Measurements from ENCODE around the gene NEDD4L. TPM values are rescaled to one million over a fixed set of nuclear protein-coding genes. Genes with fewer than 3 reads are reported as not detected.

NEDD4L gene
- total and polyA plus RNA-seq, 10 of the 15 experiments (the other 5 are each of a cell fraction or from before 2014, with no cell fraction given), result 7.4 to 24.0 (median 17.7) TPM

GRCh38 chr18:58067601-58068000, 23.6 kb downstream of the NEDD4L start:
- FAIRE-seq, result no peak
- CTCF ChIA-PET, result interaction anchor here (0.8 to 2.9 kb wide), 10 partner anchors 12 to 426 kb away, joined by 3 to 10 read pairs (median 4); partner anchors contain the start of gene NEDD4L
- Histone ChIP-seq H2AFZ (ENCODE audit: control insufficient read depth, low read depth, low read length) (no peak overlapping the region), H4K20me1 (ENCODE audit: control insufficient read depth, insufficient read depth) (no peaks in the 10 kb centered on the region), H3K36me3 (ENCODE audit: control insufficient read depth in 2 of 2, insufficient read depth in 2 of 2, low read length in 1 of 2) (no peaks in the 10 kb centered on the region), H3K9me3 (replicated peaks; ENCODE audit: control insufficient read depth, insufficient read depth, low read length) (no peaks in the 10 kb centered on the region), H3K27me3 (replicated peaks in 1 of 2; ENCODE audit: control insufficient read depth in 2 of 2, insufficient read depth in 2 of 2, low read length in 1 of 2) (no peaks in the 10 kb centered on the region), H3K27ac (ENCODE audit: control insufficient read depth, insufficient read depth) (no peak overlapping the region), H3K79me2 (ENCODE audit: control insufficient read depth, insufficient read depth, low read length) (no peaks in the 10 kb centered on the region), H3K4me1 (ENCODE audit: control insufficient read depth, insufficient read depth, low read length) (no peaks in the 10 kb centered on the region), H3K4me2 (ENCODE audit: control insufficient read depth, insufficient read depth) (no peak overlapping the region), H3K4me3 (no peak overlapping the region), H3K9ac (ENCODE audit: control insufficient read depth, insufficient read depth, low read length) (no peak overlapping the region)
- POLR2A ChIA-PET, result interaction anchor here (0.7 to 1.5 kb wide), 2 partner anchors 15 to 23 kb away, joined by 5 to 6 read pairs; no protein-coding TSS in a partner anchor
- DNase-seq (ENCODE audit: low read depth, low spot score), result no peak
- intact Hi-C loops (cut with micrococcal nuclease; ENCODE audit: unreplicated experiment), result no loop called here
- WGBS (ENCODE audit: insufficient coverage, insufficient replicate concordance, low lambda C conversion rate, missing lambda C conversion rate), result 92% methylated on average over 2 of the region's 2 CpGs
- TF ChIP-seq NFXL1 (IDR thresholded peaks at IDR 0.05; ENCODE audit: borderline replicate concordance) (no peak), E2F4 (IDR thresholded peaks at IDR 0.05; ENCODE audit: low read depth, low read length) (no peak), CEBPZ (IDR thresholded peaks at IDR 0.05; ENCODE audit: low read depth, low read length) (no peak), FOS (IDR thresholded peaks at IDR 0.05; ENCODE audit: borderline replicate concordance, extremely low read depth, insufficient read length) (no peak)
- RAD21 ChIA-PET (ENCODE audit: unreplicated experiment), result interaction anchor here (1.0 to 1.5 kb wide), 4 partner anchors 11 to 52 kb away, joined by 3 to 5 read pairs (median 4); no protein-coding TSS in a partner anchor
- SMC1A ChIA-PET (ENCODE audit: uncharacterized antibody, unreplicated experiment), result interaction anchor here (0.9 to 3.1 kb wide), 8 partner anchors 8 to 54 kb away, joined by 3 to 17 read pairs (median 4); no protein-coding TSS in a partner anchor
- no peak for ATAC-seq
- no TSS peak for BruUV-seq (replicated peaks)
- in situ Hi-C loops (cut with MboI), result no loop called here
